MM.1S (cell line): ENCODE measurements around the gene IKBKE.

Source experiments
- CTCF ChIP-seq: fragments of 300-600 bp; sonication (generic); IDR thresholded peaks from 2 replicates; pipeline ENCODE4 v1.5.1; 2016; ENCODE audit warnings: antibody characterized with exemption, low read length, mixed read lengths
- EZH2phosphoT487 ChIP-seq: fragments of 300-600 bp; sonication (generic); IDR thresholded peaks from 2 replicates; pipeline ENCODE4 v1.6.1; 2018; ENCODE audit warnings: antibody characterized with exemption, low read length

- TF ChIP-seq CTCF, result no peak
- no peak for TF ChIP-seq EZH2phosphoT487
These were observed 33.5 kb downstream of the IKBKE start for GRCh38 chr1:206503591-206504362.
